ENCODE measurements around the gene TUBGCP6. TPM values are rescaled to one million over a fixed set of nuclear protein-coding genes. Genes with fewer than 3 reads are reported as not detected.

Gene TUBGCP6
- total RNA-seq, 4 donors from 2014 or later: 18.7 to 27.4 (median 19.2) TPM

DNA sequence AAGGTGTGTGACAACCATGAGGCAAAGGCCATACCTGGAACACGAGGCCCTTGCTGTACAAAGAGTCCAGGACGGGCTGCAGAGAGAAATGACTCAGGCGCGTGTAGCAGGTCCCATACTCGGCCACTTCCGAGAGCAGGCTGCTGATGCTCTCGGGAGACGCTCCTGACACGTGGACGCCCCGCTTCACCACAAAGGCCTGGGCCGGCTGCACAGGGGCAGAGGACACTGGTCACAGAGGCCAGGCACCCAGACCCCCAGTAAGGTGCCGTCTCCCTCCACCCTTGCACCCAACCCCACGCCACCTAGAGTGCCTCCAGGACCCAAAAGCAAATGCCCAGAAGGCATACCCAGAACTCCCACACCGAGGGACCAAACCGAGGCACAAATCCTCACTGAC lies 15.5 kb downstream of the TUBGCP6 start:
- H3K27ac ChIP-seq: no peak overlapping the region
- no peaks in the 10 kb centered on the region for H3K9me3 ChIP-seq
- in situ Hi-C loops (cut with MboI; ENCODE audit: low sequenced_read_pairs in 4 of 4) (no loop called here), intact Hi-C loops (cut with DNase I; ENCODE audit: low total_unique reads) (no loop called here)
- no peak overlapping the region for H3K4me3 ChIP-seq
- ATAC-seq: no peak
- H3K27me3 ChIP-seq: no peaks in the 10 kb centered on the region
- no peak for DNase-seq
- TF ChIP-seq CTCF (IDR thresholded peaks at IDR 0.05 in 4 of 5, conservative IDR thresholded peaks at IDR 0.05 in 1 of 5) (no peak), POLR2A (IDR thresholded peaks at IDR 0.05) (no peak)
- peaks cover 0 to 41% of the 10 kb centered on the region in 2 donors for H3K36me3 ChIP-seq
- no peaks in the 10 kb centered on the region for H3K4me1 ChIP-seq

DNA sequence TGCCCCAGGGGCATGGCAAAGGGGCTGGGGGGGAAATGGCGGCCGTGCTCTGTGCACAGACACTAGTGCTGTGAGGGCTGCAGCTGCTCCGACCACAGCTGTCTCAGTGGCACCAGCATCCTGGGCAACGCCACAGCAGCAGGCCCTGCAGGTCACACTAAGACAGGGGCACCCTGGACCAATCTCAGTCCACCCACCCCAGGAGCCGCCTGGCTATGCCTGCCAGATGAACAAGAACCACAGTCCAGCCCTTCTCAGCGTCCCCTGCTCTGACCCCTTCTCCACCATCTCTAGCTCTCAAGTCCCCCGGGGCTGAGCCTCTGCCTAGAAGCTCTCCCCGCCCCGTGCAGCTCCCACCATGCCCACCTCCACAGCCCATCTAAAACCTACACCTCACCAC lies 16.5 kb downstream of the TUBGCP6 start:
- Histone ChIP-seq H3K4me1 (no peaks in the 10 kb centered on the region), H3K4me3 (no peak overlapping the region), H3K27me3 (no peaks in the 10 kb centered on the region), H3K36me3 (peaks cover 0 to 49% of the 10 kb centered on the region in 2 donors), H3K9me3 (no peaks in the 10 kb centered on the region), H3K27ac (no peak overlapping the region)
- in situ Hi-C loops (cut with MboI; ENCODE audit: low sequenced_read_pairs in 4 of 4) (no loop called here), intact Hi-C loops (cut with DNase I; ENCODE audit: low total_unique reads) (no loop called here)
- TF ChIP-seq POLR2A (IDR thresholded peaks at IDR 0.05): no peak
- no peak for TF ChIP-seq CTCF (IDR thresholded peaks at IDR 0.05 in 4 of 5, conservative IDR thresholded peaks at IDR 0.05 in 1 of 5)
- DNase-seq (no peak), ATAC-seq (no peak)

DNA sequence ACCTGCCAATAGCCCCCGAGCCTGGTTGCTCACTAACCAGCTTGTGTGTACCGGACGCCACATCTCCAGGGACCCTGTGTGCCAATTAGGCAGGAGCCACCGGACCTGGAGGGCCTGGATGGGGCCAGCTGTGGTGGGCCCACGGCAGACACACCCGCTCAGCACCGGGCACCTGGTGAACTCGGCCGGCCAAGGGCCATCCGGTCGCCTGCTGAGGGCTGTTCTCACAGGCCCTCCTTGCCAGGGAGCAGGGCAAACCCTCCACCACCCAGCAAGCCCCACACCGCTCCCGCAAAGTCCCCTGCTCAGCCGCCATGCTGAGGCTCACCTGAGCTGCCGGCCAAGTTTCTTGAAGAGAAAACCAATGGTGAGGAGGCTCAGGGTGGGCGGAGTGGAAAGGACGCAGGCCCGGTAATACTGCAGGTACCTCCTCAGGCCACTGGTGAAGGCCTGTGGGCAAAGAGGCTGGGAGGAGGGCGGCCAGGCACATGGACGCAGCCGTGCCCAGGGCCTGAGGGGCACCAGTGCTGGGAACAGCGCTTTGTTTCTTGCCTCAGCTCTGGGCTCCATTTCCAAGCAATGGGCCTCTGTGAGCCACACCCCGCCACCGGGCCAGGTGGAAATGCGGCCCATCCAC lies 17.1 kb downstream of the TUBGCP6 start:
- H3K9me3 ChIP-seq: no peaks in the 10 kb centered on the region
- no peaks in the 10 kb centered on the region for H3K27me3 ChIP-seq
- intact Hi-C loops (cut with DNase I; ENCODE audit: low total_unique reads) (no loop called here), in situ Hi-C loops (cut with MboI; ENCODE audit: low sequenced_read_pairs in 4 of 4) (no loop called here)
- no peaks in the 10 kb centered on the region for H3K4me1 ChIP-seq
- DNase-seq (no peak), ATAC-seq (no peak)
- H3K36me3 ChIP-seq: peaks cover 0 to 55% of the 10 kb centered on the region in 2 donors
- no peak overlapping the region for H3K27ac ChIP-seq
- H3K4me3 ChIP-seq: no peak overlapping the region
- TF ChIP-seq POLR2A (IDR thresholded peaks at IDR 0.05) (no peak), CTCF (IDR thresholded peaks at IDR 0.05 in 4 of 5, conservative IDR thresholded peaks at IDR 0.05 in 1 of 5) (no peak)

- H3K4me3 ChIP-seq: no peak overlapping the region
- no peaks in the 10 kb centered on the region for H3K4me1 ChIP-seq
- peaks cover 0 to 64% of the 10 kb centered on the region in 2 donors for H3K36me3 ChIP-seq
- no peak for DNase-seq
- no peaks in the 10 kb centered on the region for H3K27me3 ChIP-seq
- ATAC-seq: no peak
- H3K27ac ChIP-seq: no peak overlapping the region
- no peaks in the 10 kb centered on the region for H3K9me3 ChIP-seq
- no peak for TF ChIP-seq CTCF (IDR thresholded peaks at IDR 0.05 in 4 of 5, conservative IDR thresholded peaks at IDR 0.05 in 1 of 5)
- TF ChIP-seq POLR2A (IDR thresholded peaks at IDR 0.05): no peak
- intact Hi-C loops (cut with DNase I; ENCODE audit: low total_unique reads): no loop called here
- in situ Hi-C loops (cut with MboI; ENCODE audit: low sequenced_read_pairs in 4 of 4): no loop called here
Measured at GRCh38 chr22:50226875-50227165, 18.0 kb downstream of the TUBGCP6 start.

Data from gastrocnemius medialis (tissue), 4 donors.